Cardiac septum (tissue), 1 donor: Measurements from ENCODE around the gene HDAC11. TPM values are rescaled to one million over a fixed set of nuclear protein-coding genes. Genes with fewer than 3 reads are reported as not detected.

Experiments
- DNase-seq: peaks from one replicate; pipeline ENCODE4 v3.0.0-alpha.2; 2020; ENCODE audit warnings: low spot score
- intact Hi-C: fragments of 100-400 bp; cut with DNase I; formaldehyde crosslinking; loops from one replicate; pipeline ENCODE4 v1.14.0; 2022
- total RNA-seq: library from RNA; stranded (reverse); fragmentation: NEBNext Ultra II Directional; extraction: Animal tissue kit (Norgen Biotek cat#: 25700); gene quantifications from one replicate; pipeline ENCODE4 v1.2.1, GENCODE V29; 2021
- donor health status: DM: no; HTN: no; CAD: no.

Gene HDAC11
- total RNA-seq, 1 donor from 2014 or later: 30.7 TPM

DNA sequence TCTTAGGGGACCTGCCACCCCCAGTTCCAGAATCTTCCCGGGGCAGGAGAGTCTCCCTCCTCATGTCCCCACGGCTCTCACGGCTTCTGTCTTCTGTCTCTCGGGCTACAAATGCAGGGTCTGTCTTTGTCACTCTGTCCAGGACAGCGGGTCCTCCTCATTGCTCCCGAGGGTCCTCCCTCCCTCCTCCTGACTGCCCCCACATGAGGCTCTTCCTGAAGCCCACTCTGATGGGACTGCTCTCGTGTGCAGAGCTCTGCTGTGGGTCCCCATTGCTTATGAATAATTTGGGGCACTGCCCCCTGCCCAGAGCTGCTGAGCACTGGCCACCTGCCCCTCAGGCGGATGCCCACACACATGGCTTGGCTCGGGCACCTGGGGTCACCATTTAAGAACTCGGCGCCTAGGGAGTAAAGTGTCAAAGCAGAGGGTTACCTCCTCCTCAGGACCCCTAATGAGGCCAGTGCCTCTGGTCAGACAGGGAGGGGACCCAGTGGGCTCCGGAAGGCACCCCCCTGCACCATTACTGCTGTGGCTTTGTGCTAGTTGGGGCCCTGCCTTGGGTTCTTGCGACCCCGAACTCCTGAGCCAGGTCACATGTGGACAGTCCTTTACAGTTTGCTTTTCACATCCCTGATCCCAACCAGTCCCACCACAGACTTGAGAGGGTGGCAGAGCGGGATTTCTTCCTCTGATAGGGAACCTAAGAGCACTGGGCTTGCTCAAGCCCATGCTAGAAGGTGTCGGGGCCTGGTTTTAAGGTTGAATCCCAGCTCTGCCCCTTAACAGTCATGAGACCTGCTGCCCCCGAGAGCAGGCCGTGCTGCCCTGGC lies 22.1 kb downstream of the HDAC11 start:
- intact Hi-C loops: no loop called here
- DNase-seq: no peak

DNA sequence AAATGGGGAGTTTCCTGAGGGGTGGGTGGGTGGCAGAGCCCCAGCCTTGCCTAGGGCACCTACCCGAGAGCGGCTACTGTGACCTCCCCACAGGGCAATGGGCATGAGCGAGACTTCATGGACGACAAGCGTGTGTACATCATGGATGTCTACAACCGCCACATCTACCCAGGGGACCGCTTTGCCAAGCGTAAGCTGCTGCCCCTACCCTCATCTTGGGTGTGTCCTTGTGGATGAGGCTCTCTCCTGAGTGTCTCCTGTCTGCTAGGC lies 22.6 kb downstream of the HDAC11 start:
- intact Hi-C loops: no loop called here
- DNase-seq: no peak

DNA sequence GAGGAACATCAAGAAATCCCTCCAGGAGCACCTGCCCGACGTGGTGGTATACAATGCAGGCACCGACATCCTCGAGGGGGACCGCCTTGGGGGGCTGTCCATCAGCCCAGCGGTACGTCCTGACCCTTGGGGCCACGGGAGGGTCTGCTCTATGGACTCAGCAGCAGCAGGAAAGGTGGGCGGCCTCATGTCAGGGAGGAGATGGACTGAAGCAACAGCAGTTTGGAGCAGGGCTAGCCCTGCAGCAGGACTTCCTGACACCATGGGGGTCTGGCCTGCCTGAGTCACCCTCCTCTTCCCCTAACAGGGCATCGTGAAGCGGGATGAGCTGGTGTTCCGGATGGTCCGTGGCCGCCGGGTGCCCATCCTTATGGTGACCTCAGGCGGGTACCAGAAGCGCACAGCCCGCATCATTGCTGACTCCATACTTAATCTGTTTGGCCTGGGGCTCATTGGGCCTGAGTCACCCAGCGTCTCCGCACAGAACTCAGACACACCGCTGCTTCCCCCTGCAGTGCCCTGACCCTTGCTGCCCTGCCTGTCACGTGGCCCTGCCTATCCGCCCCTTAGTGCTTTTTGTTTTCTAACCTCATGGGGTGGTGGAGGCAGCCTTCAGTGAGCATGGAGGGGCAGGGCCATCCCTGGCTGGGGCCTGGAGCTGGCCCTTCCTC lies 24.2 kb downstream of the HDAC11 start:
- intact Hi-C loops: no loop called here
- no peak for DNase-seq

DNA sequence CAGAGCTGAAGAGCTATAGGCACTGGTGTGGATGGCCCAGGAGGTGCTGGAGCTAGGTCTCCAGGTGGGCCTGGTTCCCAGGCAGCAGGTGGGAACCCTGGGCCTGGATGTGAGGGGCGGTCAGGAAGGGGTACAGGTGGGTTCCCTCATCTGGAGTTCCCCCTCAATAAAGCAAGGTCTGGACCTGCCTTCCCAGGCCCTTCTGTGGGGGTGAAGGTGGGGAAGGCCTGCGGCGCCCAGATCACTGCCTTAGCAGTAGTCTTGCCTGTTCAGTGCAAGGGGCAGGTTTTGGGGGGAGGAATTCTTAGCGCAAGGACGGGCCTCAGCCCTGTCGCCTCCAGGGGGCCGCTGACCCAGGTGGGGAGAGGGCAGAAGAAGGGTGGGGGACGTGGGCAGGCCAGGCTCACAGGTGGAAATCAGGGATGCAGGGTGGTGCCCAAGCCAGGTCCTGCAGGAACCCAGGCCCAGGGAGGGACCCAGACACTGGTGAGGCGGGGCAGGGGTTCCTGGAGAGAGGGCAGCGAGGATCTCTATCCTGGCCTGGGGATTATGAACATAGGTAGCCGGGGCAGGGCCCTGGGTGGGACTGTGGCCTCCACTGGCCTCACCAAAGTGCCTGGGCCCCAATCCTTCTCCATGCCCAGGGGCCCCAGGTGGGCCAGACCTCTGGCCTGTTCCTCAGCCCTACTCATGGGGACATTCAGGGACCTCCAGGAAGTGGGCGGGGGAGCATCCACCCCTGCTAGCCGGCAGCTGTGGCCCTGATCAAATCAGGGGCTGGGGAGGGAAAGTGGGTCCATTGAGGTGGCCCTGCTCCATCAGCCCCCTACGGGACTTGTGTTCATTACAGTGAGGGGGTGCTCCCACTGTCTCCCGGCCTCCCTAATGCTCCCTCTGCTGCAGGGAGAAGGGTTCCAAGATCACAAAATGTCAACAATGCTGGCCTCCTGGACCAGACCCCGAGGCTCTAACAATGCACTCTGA lies 25.3 kb downstream of the HDAC11 start:
- intact Hi-C loops: no loop called here
- DNase-seq: no peak

DNA sequence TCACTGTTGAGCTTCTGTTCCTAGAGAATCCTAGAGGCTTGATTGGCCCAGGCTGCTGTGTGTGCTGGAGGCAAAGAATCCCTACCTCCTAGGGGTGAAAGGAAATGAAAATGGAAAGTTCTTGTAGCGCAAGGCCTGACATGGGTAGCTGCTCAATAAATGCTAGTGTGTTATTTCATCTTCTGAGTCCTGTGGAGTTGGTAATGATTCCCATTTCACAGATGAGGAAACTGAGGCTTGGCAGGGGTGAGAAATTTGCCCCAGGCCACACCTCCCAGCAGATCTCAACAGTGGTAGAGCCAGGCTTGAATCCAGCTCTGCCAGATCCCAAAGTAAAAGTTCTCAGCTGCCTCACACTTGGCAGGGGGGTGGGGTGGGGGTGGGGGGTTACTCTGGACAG lies 26.1 kb downstream of the HDAC11 start:
- intact Hi-C loops: no loop called here
- DNase-seq: no peak

DNA sequence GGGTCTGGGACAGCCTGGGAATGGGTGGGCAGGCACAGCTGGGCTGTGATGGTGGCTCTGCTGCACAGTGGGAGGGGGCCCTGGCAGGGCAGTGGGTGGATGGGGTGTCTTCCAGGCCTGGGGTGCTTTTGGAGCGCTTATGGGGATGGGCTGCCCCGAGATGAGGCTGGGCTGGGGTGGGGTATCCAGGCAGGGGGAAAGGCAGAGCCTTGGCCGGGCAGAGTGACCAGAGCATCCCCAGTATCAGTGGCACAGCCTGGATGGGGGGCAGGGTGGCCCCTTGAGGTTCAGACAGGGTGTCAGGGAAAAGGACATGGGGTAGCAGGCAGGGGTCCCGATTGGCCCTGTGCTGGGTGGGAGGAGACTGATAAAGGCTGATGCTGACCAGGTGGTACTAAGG lies 26.6 kb downstream of the HDAC11 start:
- intact Hi-C loops: no loop called here
- no peak for DNase-seq

DNA sequence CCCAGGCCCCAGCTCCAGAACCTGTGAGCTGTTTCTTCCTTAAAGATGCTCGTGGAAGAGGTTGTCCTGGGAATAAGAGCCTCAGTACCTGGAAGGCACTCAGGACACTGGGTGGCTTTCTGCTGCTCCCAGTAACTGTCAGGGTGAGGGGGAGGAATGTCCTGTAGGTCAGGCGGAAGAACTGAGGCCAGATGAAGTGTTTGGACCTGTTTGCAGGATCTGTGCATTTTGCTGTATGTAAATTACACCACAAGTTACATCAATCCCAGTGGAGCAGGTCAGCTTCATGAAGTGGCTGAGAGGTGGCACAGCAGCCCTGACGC lies 27.1 kb downstream of the HDAC11 start:
- DNase-seq: no peak
- intact Hi-C loops: no loop called here

DNA sequence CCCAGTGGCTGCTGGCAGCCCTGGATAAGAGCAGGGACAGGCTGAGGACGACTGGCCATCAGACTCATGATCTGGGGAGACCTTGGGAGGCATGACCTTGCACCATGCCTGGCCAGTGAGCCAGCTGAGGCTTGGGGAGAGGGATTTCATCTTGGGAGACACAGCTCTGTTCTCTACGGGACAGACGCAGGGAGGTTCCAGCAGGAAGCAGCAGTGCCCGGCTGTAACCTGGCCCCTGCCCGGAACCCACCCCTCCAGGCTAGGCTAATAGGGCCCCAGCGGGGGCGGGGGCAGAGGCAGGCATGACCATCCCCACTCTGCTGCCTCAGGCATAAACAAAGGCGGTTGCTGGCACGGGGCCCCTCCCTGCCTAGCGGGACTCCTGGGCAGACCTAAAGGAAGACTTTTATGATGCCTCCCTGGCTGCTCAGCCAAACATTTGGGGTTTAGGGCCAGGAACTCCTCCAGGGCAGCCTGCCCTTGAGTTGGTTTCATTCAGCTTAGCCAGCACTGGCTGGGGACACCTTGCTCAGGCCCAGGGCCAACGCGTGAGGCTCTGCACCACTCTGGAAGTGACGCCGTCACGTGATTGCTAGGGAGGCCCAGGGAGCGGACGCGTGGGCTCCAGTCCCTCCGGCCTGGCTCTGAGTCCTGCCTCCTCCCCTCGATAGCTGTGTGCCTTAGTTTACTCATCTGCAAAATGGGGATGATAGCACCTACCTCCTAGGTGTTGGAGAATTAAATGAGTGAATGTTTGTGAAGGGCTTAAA lies 27.6 kb downstream of the HDAC11 start:
- intact Hi-C loops: no loop called here
- DNase-seq: no peak

DNA sequence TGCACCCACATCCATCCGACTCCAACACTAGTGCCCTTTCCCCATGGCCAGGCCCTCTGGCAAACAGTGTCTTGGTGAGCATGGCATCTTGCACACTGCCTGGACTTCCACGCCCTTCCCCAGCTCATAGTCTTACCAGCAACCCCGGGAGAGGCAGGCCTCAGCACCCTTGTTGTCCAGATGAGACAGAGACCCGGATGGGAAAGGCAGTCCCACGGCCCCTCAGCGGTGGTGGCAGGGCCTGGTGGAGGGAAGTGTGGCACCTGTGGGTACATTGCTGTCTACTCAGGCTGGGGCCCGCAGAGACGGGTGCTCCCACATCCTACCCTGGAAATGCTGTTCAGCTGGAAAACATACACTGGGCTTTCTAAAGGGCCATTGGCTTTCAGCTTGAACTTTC lies 28.4 kb downstream of the HDAC11 start:
- intact Hi-C loops: no loop called here

DNA sequence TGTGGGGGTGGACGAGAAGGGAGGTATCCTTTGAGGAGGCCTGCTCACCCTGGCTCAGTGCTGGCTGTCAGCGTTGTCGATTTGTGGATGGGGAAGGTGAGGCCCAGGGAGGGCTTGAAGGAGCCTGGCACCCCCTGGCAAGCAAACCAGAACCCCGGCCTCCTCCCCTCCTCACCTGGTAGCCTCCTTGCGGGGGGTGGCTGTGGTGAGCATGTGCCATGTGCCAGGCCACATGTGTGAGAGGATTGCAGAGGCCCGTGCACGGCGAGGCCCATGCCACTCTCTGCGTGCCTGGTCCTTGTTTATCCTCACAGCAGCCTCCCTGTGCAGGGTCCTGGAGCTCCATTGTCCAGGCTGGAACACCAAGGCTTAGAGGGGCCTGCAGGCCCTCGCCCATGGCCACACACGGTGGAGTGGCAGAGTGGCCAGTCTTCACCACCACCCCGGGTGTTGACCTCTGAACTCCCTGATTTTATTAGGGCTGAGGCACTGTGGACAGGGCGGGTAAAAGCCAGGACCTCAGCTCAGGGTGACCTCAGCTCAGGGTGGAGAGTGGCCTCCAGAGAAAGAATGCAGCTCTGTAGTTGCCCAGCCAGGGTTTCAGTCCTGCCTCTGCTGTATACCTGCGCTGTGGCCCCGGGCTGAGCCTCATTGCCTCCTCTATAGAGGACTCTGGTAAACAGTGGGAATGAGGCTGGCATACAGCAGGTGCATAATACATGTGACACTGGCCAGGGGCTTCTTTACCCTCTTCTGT lies 29.1 kb downstream of the HDAC11 start:
- no peak for DNase-seq
- intact Hi-C loops: no loop called here

More for the DNA sequence above, 28.4 kb downstream of the HDAC11 start:
- DNase-seq: no peak

DNA sequence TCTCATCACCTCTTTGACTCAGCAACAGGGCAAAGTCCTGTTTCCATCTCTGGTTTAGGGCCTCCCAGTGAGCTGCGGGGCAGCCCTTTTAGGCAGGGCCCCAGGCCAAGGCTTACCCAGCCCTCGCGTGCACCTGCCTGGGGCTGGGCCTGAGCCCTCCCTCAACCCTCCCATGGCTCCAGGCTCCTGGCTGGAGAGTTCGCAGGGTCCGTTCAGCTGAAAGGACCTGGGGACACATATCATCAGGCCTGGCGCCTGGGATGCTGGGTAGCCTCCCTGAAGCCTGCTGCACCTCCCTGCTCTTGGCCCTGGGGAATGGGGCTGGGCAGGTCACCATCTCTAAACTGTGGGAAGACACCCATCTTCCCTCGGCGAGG lies 29.7 kb downstream of the HDAC11 start:
- intact Hi-C loops: no loop called here
- DNase-seq: no peak

DNA sequence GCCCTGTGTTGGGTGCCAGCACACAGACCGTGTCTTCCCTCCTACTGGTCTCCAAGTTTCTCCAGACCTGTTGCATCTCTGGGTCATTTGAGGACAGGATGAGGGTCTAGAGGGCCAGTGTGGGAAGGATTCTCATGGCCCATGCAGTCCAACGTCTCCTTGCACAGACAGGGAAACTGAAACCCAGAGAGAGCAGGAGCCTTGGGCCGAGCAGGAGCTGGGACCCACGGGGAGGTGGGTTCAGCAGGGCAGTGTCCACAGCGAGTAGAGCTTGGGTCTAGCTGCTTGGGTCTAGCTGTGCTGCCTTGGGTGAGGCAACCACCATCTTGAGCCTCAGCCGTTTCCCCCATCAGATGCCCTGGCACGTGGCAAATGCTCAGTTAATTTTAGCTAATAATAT lies 32.3 kb downstream of the HDAC11 start:
- intact Hi-C loops: no loop called here
- DNase-seq: no peak

DNA sequence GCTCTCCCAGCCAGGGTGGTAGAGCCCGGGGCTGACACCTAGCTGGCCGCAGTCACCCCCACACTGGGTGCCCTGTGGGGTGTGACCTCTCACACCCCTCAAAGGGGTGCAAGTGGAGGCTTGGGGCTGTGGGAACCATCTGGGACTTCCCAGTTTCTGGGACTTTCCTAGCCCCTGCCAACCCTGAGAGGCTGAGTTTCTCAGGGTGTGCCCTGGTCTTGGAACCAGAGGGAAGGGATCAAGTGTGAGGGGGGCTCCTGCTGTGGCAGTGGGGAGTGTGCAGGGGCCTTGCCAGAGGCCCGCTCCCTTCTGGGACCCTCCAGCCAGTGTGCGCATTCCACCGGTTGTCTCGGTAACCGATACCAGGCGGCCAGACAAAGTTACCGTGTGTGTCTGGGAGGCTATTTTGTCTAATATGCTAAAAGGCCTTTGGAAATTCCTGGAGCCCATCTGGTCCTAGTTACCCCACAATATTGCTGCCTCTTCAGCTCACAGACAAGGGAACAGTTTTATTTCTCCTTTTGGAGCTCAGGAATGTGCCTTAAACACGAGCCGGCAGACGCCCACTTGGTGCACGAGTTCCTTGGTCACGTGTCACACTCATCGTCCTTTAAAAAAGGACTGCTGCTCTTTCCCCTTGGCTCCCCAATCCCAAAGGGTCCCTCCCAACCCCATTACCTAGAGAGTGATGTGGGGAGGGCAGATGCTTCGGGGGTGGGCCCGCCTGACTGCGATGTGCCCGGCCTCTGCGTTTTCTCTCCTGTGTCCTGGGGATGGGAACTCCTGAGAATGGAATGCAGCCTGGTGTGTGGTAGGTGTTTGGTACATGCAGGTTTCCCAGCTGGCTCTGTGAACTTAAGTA lies 33.2 kb downstream of the HDAC11 start:
- intact Hi-C loops: no loop called here
- no peak for DNase-seq

DNA sequence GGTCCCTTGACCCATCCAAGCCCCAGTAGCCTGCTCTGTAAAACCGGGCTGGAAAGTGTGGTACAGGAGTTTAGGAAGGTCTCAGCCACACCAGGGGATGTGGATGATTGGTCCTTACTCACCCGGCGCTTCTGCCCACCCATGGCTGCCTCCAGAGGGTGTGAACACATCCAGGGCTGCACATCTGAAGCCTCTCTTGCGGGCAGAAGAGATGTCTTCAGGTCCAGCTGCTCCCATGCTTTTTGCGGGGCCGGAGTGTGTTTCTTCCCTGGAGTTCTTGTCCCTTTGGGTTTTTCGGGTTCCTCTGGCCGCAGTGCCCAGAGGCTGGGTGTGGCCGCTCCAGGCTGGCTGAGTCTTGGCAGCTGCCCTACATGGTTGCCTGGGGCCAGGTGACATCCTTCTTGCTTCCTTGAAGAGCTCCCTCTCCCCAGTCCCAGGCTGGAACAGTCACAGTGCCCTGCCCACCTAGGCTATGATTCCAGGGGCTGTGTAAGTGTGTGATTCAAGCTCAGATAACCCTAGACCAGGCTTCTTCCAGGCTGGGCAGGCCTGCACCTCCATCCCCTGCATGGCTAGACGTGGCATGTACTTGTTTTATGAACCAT lies 33.9 kb downstream of the HDAC11 start:
- no peak for DNase-seq
- intact Hi-C loops: no loop called here

DNA sequence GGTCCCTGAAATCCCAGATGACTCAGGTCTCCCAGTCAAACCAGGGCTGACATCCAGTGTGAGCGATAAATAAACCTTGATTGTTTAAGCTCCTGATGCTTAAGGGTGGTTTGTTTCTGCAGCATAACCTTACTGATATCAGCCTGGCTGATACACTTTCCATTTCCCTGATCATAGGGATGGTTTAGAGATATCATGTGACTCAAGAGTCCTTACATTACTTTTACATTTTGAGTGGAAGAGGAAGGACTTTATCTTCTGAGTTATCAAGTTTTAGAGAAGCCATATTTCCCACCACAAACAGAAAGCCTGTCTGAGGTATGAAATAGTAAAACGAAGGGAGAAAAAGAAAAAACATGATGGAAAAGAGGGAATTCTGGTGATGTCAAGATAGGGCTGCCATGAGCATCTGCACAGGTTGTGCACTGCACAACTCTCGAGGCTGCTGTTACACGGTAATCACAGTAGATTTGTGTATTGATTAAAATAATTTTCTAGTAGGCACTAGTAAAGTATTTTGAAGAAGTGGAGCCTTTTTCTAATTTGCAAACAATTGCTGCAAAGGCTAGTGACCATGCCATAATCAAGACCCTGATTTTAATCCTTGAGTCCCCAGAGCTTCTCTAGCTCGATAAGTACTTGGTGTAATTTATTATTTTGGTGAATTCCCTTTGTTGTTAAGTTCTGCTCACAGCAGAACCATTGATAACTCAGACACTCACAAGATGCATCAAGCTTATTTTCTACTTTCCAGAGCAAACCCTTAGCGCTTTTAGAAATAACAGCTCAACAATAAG lies 34.7 kb downstream of the HDAC11 start:
- intact Hi-C loops: no loop called here
- no peak for DNase-seq

DNA sequence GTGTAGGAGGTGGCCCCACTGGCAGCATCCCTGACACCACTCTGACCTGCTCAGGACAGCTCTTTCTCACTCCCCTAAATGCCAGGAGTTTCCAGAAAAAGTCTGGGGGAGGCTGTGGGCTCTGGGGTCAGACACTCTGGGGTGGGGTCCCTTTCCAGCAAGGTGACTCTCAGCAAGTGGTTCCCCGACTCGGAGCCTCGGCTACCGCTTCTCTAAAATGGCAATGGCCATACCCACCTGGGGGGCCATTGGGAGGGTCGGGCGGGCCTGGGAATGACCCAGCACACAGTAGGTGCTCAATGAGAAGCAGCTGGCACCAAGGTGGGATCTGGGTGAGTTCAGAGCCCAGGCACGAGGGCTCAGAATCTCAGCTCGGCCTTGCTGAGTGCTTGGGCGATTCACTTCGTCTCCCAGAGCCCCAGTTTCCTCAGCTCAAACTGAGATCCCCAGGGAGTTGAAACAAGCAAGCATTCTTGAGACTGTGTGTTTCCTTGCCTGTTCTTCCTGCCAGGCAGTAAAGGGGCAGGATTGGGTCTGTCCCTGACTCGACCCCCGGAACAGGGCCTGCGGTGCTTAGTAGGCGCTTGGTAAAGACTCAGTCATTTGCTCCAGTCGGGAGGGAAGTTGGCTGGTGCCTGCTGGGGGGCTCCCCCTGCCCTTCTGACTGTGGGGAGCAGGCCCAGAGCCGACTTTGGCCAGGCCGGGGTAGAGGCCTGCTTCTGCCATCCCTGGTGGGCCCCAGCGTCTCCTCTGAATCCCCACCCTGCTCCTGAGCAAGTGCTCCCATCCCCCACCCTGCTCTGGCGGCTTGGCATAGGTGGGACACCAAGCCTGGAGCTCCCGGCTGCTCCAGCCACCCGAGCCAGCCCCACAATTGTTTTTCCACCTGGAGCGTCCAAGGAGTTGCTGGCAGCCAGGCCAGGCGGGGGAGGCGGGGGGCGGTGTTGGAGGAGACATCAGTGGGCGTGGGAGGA lies 36.0 kb downstream of the HDAC11 start:
- DNase-seq: no peak
- intact Hi-C loops: no loop called here
